Glutamatergic neuron (in vitro differentiated cells): ENCODE data around the gene MAP3K2. TPM values are rescaled to one million over a fixed set of nuclear protein-coding genes. Genes with fewer than 3 reads are reported as not detected.

Experiments
- DNase-seq: peaks from one replicate; pipeline ENCODE4 v3.0.0; 2022
- H3K27ac Mint-ChIP-seq: one replicate; pipeline ENCODE4 v1.8.0; 2020; ENCODE audit warnings: mild to moderate bottlenecking, mixed read lengths, inconsistent platforms; ENCODE audit not compliant: unreplicated experiment
- H3K27me3 Mint-ChIP-seq: one replicate; pipeline ENCODE4 v1.8.0; 2020; ENCODE audit warnings: mild to moderate bottlenecking, moderate library complexity, mixed read lengths, inconsistent platforms; ENCODE audit not compliant: unreplicated experiment
- H3K36me3 Mint-ChIP-seq: one replicate; pipeline ENCODE4 v1.8.0; 2020; ENCODE audit warnings: mild to moderate bottlenecking, mixed read lengths, inconsistent platforms; ENCODE audit not compliant: unreplicated experiment
- H3K4me1 Mint-ChIP-seq: one replicate; pipeline ENCODE4 v1.8.0; 2020; ENCODE audit warnings: mild to moderate bottlenecking, low read depth, mixed read lengths, inconsistent platforms; ENCODE audit not compliant: unreplicated experiment
- H3K4me3 Mint-ChIP-seq: one replicate; pipeline ENCODE4 v1.8.0; 2020; ENCODE audit warnings: mild to moderate bottlenecking, mixed read lengths, inconsistent platforms; ENCODE audit not compliant: unreplicated experiment
- H3K9me3 Mint-ChIP-seq: one replicate; pipeline ENCODE4 v1.8.0; 2020; ENCODE audit warnings: mild to moderate bottlenecking, moderate library complexity, mixed read lengths, inconsistent platforms; ENCODE audit not compliant: unreplicated experiment
- long read RNA-seq: library from polyadenylated mRNA; unstranded; transcript quantifications from one replicate; pipeline ENCODE4 v2.0.0, GENCODE V29; 2020; ENCODE audit not compliant: unreplicated experiment
- total RNA-seq: library from RNA; stranded (reverse); fragmentation: NEBNext Ultra II Directional; extraction: Animal tissue kit (Norgen Biotek cat#: 25700); gene quantifications from one replicate; pipeline ENCODE4 v1.2.1, GENCODE V29; 2021; ENCODE audit not compliant: unreplicated experiment
- TF ChIP-seq, protein P1 (sequence below): fragments of 200-600 bp; sonication (generic); IDR thresholded peaks from one replicate; pipeline ENCODE4 v1.5.0; 2021; ENCODE audit not compliant: partially characterized antibody, unreplicated experiment

The MAP3K2 gene, protein sequence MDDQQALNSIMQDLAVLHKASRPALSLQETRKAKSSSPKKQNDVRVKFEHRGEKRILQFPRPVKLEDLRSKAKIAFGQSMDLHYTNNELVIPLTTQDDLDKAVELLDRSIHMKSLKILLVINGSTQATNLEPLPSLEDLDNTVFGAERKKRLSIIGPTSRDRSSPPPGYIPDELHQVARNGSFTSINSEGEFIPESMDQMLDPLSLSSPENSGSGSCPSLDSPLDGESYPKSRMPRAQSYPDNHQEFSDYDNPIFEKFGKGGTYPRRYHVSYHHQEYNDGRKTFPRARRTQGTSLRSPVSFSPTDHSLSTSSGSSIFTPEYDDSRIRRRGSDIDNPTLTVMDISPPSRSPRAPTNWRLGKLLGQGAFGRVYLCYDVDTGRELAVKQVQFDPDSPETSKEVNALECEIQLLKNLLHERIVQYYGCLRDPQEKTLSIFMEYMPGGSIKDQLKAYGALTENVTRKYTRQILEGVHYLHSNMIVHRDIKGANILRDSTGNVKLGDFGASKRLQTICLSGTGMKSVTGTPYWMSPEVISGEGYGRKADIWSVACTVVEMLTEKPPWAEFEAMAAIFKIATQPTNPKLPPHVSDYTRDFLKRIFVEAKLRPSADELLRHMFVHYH
- total RNA-seq: 42.7 TPM
- long read RNA-seq, partial matches to known transcripts: 0 of 1 reads
- long read RNA-seq, other reads (novel, unspliced or antisense): 1 of 1 reads

DNA sequence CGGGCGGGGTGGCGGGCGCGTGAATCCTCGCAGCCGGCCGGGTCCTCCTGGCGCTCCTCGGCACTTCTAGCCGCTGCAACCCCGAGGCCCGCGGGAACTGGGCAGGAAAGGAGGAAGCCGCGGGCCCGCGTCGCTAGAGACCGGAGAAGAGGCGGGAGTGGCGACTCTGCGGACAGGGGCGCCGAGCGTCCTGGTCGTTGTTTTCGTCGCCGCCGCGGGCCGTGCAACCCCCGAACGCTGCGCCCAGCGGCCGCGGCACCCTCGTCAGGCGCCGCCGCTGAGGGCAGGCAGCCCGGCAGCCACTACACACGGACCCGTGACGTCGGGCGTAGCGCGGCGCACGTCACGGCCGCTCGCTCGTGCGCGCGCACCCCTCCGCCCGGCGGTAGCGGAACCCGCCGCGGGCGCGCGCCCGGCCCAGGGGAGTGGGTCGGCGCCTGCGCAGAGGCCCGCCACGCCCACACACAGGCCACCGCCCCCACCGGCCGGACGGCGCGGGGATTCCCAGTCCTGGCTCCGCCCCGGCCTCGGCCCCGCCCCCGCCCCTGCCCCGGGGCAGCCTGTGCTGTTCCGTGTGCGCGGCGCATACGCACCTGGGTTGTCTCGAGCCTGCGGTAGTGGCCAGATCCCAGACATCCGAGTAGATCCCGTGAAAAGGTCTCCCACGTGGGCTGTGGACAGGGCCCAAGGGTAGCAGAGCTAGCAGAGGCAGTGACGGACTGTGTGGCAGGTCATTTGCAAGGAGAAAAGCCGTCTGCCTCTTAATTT, at the start of gene MAP3K2:
Gene MAP3K2, minus strand, starts transcription at position 321 of the 768 bp plus-strand sequence. CDS start 44,846 bp downstream, outside the sequence.
- DNase-seq: peak; percentile 96
- peak within 1 kb of the TSS; percentile 95 for H3K27ac Mint-ChIP-seq
- peaks cover 10% of the 10 kb centered on the region for H3K4me1 Mint-ChIP-seq
- TF ChIP-seq, protein P1, sequence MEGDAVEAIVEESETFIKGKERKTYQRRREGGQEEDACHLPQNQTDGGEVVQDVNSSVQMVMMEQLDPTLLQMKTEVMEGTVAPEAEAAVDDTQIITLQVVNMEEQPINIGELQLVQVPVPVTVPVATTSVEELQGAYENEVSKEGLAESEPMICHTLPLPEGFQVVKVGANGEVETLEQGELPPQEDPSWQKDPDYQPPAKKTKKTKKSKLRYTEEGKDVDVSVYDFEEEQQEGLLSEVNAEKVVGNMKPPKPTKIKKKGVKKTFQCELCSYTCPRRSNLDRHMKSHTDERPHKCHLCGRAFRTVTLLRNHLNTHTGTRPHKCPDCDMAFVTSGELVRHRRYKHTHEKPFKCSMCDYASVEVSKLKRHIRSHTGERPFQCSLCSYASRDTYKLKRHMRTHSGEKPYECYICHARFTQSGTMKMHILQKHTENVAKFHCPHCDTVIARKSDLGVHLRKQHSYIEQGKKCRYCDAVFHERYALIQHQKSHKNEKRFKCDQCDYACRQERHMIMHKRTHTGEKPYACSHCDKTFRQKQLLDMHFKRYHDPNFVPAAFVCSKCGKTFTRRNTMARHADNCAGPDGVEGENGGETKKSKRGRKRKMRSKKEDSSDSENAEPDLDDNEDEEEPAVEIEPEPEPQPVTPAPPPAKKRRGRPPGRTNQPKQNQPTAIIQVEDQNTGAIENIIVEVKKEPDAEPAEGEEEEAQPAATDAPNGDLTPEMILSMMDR: no peak
- peaks cover 11% of the 10 kb centered on the region for H3K9me3 Mint-ChIP-seq
- H3K36me3 Mint-ChIP-seq: no peaks in the 10 kb centered on the region
- H3K27me3 Mint-ChIP-seq: peaks cover 6% of the 10 kb centered on the region
- peak within 1 kb of the TSS; percentile 100 for H3K4me3 Mint-ChIP-seq

GRCh38 chr2:127437056-127437455, 49.3 kb upstream of the MAP3K2 start:
- Mint-ChIP-seq H3K27me3 (peaks cover 3% of the 10 kb centered on the region), H3K4me1 (peaks cover 6% of the 10 kb centered on the region), H3K27ac (no peak overlapping the region), H3K36me3 (peaks cover 7% of the 10 kb centered on the region), H3K4me3 (no peak overlapping the region), H3K9me3 (peaks cover 5% of the 10 kb centered on the region)
- TF ChIP-seq, protein P1: no peak
- no peak for DNase-seq

DNA sequence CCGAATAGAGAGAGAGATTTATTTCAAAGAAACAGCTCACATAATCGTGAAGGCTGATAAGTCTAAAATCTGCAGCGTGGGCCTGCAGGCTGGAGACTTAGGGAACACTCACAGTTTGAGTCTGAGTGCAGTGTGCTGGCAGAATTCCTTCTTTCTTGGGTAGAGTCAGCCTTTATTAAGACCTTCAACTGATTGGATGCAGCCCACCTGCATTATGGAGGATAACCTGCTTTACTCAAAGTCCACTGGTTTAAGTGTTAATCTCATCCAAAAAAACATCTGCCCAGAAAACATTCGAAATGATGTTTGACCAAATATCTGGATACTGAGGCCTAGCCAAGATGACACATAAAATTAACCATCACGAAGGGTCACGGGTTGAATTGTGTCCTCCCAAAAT, 46.7 kb upstream of the MAP3K2 start:
- H3K36me3 Mint-ChIP-seq: no peaks in the 10 kb centered on the region
- H3K4me3 Mint-ChIP-seq: no peak overlapping the region

GRCh38 chr2:127431408-127432023, 43.7 kb upstream of the MAP3K2 start:
- peaks cover 5% of the 10 kb centered on the region for H3K27me3 Mint-ChIP-seq
- H3K27ac Mint-ChIP-seq: no peak overlapping the region
- TF ChIP-seq, protein P1: no peak
- H3K9me3 Mint-ChIP-seq: no peaks in the 10 kb centered on the region
- no peak for DNase-seq
- H3K36me3 Mint-ChIP-seq: no peaks in the 10 kb centered on the region
- H3K4me3 Mint-ChIP-seq: no peak overlapping the region
- peaks cover 2% of the 10 kb centered on the region for H3K4me1 Mint-ChIP-seq

More for the DNA sequence above, 46.7 kb upstream of the MAP3K2 start:
- no peak overlapping the region for H3K27ac Mint-ChIP-seq
- peaks cover 3% of the 10 kb centered on the region for H3K9me3 Mint-ChIP-seq
- TF ChIP-seq, protein P1: no peak
- DNase-seq: no peak
- peaks cover 6% of the 10 kb centered on the region for H3K4me1 Mint-ChIP-seq
- peaks cover 5% of the 10 kb centered on the region for H3K27me3 Mint-ChIP-seq
